Measurements from ENCODE around the gene RIN3. TPM values are rescaled to one million over a fixed set of nuclear protein-coding genes. Genes with fewer than 3 reads are reported as not detected.

Gene RIN3
- polyA plus RNA-seq, 3 donors: 6.9 to 8.3 (median 7.8) TPM

DNA sequence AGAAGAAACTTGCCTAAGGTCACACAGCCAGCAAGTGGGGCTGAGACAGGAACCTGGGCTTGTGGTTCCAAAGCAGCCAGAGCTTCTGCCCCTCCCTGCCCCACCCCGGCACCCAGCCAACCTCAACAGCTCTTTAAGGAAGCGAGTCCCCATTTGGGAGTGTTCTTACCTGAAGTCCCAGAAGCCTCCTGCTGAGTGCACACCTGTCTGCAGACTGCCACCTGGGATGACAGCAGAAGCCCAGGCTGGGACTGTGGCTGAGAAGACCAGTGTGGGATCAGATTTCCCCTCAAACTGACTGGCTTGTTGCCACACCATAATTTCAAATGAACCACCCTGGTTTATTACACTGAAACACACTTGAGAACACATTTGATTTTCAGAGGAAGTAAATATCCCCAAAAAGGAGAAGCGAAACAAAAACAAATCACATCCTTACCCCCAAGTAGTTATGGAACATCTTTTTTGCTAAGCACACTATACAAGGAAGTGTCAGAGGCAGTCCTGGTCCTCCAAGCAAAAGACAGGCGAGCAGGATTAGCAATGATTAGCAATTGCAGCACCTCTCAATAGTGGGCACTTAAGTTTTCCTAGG lies 6.3 kb upstream of the RIN3 start:
- DNase-seq: no peak

DNA sequence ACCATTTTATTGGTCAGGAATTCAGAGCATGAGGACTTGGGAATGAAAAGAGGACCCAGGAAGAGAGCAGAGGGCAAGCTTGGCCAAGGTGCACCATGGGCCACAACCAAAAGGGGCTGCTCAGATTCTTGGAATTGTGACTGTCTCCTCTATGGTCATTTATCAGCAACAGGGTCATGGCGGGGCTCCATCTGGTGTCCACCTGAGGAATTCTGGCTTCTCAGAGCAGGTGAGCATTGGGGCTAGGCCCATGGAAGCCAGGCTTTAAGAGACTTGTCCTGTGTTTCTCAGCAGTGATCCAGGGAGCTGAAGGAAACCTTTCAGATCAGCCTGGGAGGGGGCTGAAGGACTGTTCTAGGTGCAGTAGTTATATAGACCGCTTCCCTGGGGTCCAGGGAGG lies 2.6 kb upstream of the RIN3 start:
- no peak for DNase-seq

DNA sequence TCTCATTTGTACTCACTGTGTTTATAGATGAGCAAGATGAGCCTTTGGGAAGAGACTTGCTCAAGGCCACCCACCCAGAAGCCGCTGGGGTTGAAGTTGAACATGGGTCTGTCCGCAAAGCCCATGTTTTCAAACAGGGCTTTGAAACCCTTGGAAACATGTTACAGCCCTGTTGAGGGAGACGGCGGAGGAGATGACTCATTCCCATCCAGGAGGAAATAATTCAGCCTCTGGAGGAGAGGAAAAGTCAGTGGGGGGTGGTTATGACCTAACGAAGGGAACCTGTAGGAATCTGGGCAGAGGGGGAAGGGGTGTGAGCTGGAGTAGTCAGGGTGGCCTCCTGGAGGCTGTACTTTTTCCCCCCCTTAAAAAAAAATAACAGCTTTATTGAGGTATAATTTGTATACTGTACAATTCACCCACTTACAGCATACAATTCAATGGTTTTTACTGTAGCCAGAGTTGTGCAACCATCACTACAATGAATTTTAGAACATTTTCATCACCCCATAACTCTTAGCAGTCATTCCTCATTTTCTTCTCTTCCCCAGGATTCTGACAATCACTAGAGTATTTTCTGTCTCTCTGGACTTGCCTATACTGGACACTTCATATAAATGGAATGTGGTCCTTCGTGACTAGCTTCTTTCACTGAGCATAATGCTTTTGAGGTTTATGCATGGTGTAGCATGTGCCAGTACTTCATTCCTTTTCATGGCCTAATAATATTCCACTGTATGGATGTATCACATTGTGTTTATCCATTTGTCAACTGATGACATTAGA lies 1.9 kb upstream of the RIN3 start:
- no peak for DNase-seq

DNA sequence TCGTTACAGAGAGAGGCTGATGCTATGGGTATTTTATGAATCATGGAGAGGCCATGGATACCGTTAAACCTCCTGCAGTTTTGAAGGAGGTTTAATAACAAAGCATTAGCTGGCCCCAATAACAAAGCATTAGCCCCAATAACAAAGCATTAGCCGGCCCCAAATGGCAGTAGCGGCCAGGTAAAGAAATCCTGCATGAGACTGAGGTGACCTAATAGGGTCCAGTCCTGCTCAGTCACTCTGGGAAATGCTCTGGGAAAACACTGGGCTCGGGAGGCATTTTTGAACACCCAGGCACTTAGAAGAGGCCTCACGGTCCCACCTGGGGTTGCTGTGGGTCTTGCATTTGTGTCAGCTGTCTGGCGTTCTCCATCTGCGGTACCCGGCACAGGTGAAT lies 776 bp upstream of the RIN3 start:
- no peak for DNase-seq

DNA sequence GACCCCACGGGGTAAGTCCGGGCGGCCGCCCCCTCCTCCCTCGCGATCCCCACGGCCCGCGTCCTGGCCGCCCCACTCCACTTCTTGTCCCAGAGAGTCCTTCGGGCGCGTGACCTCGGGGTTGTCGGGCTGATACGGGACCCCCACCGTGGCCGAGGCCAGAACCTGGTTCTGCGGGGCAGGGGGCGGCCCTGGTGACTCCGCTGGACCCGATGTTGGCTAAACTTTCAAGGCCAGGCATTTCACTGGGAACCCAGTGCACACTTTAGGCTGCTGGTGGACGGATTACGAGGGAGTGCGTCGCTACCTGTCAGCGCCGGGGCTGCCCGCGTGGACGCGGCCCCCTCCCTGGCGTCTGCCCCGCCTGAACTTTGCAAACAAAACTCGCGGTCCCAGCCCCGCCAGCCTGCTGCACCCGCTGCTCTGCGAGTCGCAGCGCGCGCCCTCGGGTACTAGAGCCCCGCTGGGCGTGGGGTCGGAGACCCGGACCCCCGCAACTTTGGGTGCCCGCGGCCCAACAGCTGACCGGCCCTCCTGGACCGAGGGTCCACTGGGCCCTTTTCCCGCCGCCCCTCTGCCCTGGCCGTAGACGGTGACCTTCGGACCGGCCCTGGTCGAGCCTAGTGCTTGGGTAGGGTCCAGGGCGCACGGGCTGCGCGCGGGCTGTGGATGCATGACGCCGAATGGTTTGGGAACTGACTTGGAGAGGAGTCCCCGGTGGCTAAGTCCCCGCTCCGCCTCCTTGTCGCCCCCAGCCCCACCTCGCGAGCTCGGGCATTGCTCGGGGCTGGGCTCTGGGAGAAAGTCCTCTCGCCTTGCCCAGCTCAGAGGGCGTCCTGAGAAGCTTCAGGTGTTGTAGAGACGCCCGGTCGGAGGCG lies 624 bp downstream of the RIN3 start:
- DNase-seq: no peak

DNA sequence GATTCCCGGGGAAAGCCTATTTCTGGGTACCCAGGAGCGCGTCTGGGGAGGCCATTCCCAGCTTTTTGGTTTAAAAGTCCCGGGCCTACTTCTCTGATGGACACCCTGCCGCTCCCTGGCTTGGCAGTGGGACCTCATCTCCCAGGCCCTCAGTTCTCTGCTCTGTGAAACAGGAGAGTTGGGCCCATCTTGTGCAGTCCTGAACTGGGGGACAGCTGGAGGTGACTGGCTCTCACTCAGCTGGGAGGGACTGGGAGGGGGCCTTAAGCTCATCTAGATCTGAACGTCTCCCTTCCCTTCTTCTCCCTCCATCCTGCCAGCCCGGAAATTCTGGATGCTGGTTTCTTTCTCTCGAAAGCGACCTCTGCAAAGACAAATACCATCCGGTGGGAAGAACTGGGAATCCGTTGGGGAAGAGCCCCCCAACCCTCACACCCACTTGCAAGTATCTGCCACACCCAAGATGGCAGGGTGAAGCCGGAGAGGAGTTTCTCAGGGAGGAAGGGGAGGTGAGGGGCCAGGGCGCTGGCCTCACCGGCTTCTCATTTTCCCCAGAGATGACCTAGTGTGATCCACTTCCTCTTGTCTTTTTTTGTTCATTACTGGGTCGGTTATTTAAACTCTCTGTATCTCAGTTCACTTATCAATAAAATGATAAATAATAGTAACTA lies 1.4 kb downstream of the RIN3 start:
- DNase-seq: no peak

DNA sequence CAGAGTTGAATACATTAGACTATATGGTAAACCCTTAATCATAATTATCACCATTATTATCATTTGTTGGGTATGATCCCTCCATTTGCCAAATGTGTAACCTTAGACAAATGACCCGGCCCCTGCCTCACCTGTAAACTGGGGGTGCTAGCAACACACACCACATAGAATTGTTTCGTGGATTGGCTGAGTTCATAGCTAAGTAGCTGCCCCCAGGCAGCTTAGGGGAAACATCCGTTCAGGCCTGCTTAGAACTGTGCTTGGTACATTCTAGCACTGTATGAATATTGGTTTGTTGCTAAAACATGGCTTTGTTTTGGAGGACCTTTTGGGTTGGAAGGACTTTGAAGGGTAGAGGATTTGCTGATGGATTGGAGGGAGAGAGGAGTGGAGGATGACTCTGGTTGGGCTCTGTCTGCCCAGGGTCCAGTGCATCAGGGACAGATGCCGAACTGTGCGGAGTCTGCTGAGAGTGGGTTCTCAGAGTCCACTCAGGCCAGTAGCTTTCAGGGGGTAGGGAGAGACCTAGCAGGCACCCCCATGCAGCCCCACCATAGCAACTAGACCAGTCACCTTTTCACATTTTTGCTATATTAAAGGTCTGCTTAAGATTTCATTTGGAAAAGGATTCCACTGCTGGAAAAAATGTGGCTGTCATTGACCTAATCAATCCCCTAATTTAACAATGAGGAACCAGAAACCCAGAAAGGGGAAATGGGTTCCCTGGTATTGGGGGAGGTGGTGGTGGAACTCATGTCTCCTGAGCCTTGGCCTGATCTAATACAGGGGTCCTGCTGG lies 2.2 kb downstream of the RIN3 start:
- no peak for DNase-seq

DNA sequence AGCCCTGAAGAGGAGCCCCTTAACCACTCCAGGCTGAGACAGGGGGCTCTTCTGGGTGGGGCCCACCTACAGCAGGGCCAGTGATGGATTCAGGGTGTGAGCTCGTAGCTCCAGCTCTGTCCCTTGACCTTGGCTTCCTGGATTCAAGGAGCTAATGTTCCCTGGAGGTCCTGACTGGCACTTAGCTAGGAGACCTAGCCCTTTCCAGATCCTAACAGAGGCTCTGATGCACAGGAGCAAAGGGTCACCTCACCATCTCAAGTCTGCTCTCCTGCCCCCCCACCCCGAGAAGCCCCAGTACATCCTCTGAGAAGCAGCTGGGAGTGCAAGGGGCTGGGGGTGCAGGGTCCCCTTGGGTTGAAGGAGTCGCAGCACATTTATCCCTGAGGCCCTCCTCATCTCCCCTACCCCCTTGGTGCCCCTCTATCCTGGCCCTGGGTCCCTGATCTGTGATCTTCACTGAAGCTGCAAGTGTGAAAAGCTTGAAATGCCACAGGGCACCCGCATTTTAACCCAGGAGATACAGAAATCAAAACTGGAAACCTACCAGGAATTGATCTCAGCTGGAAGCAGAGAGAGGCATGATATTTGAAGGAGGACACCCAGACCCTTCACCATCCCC lies 2.9 kb downstream of the RIN3 start:
- DNase-seq: no peak

DNA sequence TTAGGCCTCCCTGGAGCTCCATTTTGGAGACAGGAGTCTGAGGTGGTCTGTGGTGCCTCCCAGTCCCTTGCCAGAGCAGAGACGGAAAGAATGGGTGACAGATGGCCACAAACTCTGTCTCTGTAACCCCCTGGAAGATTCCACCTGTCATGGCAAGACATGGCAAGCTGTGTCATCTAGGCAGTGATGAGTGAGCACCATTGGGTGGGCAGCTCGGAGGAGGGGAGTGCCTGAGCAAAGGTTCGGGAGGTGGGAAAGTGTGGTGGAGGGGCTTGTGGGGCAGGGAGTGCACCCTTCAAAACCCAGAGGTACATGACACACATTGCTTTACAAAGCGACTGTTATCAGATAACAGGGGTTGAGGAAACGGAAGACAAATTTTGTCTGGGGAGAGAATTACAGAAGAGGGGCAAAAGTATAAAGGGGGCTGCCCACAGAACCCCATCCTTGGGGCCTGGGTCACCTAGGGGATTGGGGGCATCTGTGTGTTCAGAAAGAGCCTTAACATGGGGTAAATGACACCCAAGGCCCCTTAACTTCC lies 3.5 kb downstream of the RIN3 start:
- DNase-seq: no peak

DNA sequence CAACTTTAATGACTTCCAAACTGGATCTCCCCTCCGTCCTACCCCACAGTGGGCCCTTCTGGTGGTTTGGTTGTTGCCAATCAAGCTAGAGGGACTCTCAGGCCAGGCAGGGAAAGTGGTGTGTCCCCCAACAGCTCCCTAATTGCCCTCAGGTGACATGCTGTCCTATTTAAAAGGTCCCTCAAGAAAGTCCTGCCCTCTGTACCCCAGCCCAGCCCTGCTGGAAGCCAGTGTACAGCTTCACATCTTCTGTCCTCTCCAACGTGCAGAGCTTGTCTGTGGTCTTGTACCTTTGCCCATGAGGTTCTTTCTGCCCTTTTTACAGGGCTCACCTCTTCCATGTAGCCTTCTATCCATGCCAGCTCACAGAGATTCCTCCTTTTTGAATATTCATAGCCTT lies 4.2 kb downstream of the RIN3 start:
- DNase-seq: no peak

DNA sequence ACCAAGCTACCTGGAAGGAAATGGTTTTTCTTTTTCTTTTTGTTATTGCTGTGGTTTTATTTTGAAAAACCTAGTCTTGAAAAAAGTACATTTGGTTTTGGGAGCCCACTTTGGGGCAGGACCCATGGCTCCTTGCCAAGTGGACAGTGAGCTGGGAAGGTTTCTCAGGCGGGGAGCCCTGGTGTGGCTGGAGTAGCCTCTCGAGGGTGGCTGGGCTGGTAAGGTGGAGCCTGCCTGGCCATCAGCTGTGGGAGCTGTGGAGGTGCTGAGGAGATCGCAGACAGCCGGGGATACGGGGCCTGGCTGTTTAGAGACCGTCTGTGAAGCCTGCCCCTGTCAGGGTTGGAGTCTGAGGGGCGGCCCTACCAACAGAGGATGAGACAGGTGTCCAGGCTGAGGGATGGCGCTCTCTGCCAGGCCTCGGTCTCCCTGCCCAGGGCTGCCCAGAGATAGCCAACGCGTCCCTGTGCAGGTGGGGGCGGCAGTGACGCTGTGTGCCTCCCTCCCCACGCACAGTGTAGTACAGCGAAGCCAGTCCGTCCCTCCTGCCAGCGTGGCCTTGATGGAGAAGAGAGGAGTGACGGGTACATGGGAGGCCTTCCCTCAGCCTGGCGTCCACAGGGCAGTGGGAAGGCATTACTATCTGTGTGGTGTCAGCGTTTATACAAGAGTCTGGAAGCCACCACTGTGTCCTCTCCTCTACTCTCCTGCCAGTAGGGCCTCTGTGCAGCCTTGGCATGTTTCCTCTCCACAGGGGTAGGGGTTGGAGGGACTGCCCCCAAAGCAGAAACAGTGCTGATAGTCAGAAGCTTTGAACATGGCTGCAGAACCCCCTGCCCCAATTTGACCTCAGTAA lies 5.9 kb downstream of the RIN3 start:
- DNase-seq: no peak

DNA sequence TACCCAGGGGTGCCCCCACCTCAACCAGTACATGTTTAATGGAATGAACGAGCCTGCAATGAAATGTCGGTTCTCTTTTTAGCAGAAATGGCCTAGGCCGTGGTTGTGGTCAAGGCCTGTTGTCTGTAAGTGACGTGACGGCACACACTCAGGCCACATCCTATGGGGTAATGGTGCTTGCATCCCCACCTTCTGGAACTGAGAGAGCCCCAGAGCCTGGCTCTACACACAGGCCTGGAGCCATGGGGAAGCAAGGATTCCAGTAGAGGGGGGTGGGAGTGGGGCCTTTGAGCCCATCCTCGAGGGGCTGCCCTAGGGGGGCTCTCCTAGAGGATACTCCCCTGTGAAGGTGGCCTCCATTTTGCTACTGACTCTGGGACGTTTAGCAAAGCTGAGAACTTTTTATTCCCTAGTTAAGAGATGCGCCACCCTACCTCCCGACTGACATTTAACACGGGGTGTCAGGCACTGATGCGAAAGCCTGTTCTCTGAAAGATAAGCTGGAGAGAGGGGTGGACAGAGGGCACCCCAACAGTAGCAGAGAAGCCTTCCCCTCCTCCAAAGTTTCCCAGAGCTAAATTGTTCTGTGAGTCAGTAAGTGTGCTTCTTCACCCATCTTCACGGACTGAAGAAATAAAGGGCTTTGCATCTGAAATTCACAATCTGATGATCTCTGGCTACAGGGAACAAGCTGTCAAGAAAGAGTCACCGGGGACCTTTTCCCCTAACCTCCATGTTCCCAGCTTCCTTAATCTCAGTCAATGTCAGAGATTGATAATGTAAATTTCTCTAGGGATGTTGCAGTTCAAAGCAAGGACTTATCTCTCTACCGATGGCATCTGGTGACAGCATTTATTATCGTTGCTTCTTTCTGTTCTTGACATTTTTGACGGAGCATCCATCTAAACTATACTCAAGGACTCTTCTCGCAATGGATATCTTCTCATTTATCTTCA lies 6.8 kb downstream of the RIN3 start:
- DNase-seq: no peak

DNA sequence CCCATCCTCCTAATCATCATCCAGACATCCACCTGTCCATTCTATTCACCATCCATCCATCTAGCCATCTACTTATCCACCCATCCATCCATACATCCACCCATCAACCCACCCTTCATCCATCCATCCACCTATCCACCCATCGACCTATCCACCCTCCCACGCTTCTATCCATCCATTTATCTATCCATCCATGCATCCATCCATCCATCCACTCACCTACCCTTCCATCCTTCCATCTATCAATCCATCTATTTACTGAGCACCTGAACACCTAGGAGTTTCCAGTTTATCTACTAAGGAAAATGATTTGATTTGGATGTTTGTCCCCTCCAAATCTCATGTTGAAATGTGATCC lies 7.5 kb downstream of the RIN3 start:
- DNase-seq: no peak

DNA sequence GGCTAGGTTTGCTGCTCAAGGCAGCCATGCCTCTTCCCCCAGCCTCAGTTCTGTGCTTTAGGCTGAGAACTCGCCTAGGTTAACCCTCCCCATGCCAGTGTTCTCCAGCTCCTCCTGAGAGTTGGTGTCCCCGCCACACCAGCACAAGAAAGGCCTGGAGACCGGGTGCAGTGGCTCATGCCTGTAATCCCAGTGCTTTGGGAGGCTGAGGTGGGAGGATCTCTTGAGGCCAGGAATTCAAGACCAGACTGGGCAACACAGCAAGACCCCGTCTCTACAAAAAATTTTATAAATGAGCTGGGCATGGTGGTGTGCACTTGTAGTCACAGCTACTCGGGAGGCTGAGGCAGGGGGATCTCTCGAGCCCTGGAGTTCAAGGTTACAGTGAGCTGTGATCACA lies 10.2 kb downstream of the RIN3 start:
- no peak for DNase-seq

DNA sequence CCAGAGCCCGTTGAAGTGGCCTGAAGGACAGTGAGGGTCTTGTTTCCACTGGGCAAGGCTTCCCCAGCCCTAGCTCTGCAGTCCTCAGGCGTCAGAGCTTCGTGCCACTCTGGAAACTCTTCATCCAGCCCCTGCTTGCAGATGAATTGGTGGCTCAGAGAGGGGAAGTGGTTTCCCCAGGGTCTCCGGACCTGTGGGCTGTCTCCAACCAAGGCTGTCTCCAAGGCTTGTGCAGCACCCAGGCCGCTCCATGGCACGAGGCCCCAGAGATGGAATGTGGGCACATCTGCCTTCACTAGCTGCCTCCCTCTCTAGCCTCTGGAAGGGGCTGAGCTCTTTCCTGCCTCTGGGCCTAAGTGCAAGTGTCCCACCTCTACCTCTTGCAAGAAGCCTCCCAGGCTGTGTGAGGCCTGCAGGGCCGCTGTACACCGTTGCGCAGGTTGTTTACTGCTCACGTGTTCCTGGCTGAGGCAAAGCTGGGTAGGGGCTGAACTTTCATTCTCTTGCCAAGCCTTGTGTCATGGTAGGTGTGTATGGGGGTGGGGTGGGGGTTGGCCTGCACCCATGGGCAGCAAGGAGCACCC lies 11.1 kb downstream of the RIN3 start:
- DNase-seq: no peak

DNA sequence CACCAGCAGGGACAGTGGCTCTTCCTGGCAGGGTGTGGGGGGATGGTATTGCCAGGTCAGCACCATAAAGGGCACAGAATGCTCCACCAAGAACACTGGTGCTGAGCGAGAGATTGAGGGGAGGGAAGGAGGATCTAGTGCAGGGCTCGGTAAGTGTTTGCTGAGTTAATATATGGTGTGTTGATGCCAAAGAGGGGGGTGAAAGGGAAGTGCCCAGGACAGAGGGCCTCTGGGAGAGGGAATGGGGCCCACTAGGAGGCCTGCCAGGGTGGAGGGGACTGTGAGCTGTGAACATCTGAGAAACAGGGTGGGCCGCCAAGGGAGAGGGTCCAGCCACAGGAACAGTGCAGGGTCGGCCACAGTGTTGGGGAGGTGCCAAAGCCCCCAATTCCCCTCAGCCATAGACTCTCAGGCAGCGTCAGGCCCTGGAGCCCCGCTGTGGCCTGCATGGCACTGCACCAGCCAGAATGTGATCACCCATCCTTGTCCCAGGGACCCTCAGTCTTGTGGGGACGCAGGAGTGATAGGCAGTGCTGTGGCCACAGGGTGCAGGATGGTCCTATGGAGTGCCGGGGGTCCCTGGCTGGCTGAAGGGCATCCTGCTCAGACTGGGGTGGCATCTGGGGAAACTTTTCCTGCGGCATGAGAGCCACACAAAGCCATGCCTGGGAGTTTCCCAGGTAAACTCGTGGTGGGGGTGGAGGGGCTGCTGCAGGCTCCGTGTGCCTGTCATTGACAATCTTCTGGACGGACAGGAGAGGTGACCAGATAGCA lies 11.9 kb downstream of the RIN3 start:
- DNase-seq: no peak

DNA sequence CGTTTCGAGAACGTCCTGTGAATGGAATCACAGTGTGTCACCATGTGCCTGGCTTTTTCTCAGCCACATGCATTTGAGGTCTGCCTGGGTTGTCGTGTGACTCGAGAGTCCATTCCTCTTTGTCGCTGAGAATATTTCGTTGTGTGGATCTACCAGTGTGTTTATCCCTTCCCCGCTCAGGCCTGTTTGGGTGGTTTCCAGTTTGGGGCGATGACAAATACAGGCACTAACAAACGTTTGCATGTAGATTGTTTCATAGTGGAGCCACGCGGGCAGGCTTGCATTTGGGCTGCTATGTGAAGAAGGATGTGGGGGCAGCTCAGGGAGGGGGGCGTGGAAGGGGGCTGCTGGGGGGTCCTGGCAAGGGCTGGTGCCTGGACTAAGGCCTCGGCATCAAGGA lies 14.1 kb downstream of the RIN3 start:
- DNase-seq: no peak

Measured in renal pelvis (tissue), 4 donors.